HG03442 (cell line): ENCODE data around the gene IRF5.
"Not testable (repeated sequence)": the region's sequence is repeated elsewhere in the genome, so short reads cannot be mapped to it uniquely, and the experiment has no call there.

Source experiments
- ATAC-seq: cut with Tn5 transposase; IDR thresholded peaks from one replicate; pipeline ENCODE4 v1.9.1; 2021; ENCODE audit warnings: mild to moderate bottlenecking, moderate library complexity; ENCODE audit not compliant: unreplicated experiment

The IRF5 gene

DNA sequence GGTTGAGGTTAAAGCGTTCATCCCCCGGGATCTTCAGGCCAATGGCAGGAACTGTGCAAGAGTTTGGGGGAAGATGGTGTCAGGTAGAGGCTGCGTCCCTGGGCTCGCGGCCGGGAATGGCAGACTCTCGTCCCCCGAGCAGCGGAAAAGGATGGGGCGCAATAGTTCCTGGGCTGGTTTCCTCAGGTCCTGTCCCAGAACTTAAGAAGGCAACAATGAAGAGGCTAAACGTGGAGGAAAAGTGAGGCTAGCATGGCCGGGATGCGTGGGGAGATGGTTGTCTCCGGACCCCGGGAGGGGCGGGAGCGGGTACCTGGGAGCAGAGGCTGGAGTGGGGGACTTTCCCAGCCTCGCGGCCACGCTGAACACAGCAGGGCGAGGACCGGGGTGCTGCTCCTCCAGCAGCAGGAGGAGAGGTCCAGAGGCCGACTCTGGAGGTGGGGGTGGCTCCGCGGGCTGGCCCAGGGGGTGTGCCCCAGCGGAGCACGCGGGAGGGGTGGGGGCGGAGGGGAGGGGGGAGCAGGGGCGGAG is 882 bp downstream of the IRF5 start:
- ATAC-seq = no peak

DNA sequence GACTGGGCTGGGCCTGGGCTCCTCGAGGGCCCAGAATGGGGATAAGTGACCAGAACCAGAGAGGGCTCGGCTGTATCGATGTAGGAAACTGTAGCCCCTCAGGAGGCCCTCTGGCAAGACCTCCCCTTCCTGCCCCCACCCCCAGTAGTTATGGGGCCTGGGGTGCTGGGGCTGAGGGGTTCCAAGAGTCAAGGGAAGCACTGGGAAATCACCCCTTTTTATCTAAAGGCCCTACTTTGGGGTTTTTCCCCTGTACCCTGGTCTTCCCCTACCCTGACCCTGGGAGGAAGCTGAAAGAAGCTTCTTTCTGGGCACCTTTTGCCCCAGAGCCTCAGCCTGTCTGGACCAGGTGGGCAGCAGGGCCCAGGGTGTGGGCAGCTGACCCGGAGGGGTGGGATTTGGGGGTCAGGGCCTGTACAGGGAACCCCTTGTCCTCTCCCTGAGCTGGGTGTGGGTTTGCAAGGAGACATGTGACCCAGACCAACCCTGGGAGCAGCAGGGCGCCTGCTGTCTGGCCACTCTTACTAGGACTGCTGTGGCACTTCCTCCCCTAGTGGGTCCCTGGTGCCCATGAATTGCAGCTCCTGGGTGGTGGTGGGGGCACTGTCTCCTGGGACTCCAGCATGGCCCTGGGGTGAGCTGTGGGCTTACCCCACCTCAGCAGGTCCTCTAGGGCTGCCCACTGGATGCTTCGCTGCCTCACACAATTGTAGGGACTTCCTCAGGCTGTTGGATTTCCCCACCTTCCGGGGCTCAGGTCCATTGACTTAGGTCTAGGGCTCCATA is 1.5 kb downstream of the IRF5 start:
- ATAC-seq = no peak

DNA sequence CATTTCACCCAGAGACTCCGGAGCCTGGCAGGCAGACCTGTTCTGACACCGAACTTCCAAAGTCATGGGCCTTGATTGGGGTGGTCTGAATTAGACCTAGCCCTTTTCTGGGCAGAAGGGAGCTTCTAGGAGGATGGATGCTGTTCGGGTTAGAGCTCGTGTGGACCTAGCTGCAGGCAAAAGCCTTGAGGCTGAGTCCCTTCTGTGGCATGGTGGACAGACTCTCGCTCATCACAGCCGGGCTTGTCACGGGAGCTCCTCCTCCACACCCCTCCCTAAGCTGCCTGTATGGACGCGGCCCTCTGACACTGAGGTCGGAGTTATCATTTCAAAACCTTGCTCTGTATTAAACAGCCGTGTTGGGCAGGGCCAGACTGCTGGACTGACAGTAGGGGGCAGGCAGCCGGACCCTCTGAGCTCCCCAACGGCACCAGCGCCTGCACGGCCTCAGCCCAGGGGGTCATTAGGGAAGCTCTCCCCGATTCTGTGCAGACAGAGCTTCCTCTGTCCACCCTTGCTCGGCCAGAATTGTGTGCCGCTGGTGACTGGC is 2.2 kb downstream of the IRF5 start:
- no peak for ATAC-seq

DNA sequence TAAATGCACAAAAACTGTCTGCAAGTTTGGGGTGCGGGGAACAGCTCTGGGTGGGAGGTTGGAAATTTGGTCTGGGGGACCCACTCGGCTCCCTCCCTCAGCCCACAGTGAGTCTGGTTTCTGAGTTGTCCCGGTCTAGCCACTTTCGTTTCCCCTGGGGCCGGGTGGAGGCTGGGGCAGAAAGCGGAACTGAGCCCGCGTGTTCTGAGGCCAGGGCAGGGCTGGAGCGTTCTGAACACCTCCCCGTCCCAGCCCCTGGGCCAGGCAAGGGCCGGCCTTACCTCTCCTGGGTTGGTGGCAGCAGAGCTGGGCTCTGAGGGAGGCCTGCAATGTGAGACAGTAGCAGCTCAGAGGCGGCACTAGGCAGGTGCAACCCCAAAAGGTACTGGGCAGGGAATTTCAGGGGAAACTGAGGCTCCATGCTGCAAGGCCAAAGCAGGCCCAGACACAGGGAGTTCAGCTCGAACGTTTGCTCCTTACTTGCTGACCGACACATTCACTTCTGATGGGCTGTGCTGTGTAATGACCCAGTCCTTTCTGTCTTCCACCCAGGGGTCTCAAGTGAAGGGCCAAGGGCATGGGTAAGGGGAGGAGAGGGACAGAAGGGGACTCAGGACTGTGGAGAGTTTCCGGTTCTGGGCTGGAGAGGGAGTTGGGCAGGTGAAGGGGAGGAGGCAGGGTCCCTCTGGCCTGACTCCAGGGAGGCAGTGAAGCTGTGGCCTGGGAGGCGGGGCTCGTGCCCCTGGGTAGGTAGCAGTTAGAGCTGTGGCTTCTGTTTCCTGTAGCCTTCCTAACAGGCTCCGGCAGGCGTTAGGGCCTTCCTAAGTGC is 3.0 kb downstream of the IRF5 start:
- peak; percentile 42 for ATAC-seq

DNA sequence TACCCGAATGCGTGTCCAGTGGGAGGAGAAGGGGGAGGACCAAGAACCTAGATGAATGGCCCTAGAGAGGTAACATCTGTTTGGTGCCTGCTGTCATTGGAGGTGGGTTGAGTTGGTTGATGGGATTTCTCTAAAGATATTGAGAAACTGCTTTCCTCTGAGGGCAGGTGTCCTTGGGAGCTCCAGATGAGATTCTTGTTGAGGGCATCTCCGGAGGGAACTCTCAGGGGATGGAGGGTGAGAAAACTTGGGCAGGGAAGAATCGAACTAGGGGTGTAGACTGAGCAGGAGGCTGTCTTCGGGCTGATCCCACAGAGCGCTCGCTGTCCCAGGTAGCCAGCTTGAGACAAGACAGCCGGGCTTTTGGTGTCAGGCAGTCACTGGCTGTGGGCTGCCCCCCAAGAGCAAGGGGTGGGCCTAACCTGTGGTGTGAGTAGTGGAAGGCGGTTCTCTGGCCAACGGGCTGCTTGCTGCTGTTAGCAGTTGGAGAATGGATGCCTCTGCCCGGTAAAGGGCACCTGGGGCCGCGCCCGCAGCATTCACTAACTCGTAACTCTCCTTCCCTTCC is 3.7 kb downstream of the IRF5 start:
- ATAC-seq = no peak

DNA sequence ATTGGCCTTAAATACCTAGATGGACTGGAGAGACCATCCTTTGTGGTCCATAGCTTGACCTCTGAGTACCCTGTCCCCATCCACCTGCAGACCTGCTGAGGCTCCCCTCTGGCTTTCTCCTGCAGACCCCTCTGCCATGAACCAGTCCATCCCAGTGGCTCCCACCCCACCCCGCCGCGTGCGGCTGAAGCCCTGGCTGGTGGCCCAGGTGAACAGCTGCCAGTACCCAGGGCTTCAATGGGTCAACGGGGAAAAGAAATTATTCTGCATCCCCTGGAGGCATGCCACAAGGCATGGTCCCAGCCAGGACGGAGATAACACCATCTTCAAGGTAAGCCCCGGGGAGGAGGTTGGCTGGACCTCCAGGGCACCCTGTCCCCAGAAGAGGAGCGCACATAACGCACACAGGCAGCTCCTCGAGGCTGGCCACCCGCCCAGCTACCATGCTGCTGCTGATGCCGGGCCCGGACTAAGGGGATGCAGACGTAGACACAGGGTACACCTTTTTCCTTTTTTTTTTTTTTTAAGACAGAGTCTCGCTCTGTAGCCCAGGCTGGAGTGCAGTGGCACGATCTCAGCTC is 4.3 kb downstream of the IRF5 start:
- no peak for ATAC-seq

DNA sequence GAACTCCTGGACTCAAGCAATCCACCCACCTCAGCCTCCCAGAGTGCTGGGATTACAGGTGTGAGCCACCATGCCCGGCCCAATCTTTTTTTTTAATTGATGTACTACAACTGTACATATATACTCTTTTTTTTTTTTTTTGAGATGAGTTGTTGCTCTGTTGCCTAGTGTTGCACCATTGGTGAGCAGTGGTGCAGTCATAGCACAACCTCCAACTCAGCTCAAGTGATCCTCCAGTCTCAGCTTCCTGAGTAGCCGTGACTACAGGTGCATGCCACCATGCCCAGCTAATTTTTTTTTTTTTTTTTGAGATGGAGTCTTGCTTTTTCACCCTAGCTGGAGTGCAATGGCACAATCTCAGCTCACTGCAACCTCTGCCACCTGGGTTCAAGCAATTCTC is 5.5 kb downstream of the IRF5 start:
- not testable (repeated sequence) for ATAC-seq

DNA sequence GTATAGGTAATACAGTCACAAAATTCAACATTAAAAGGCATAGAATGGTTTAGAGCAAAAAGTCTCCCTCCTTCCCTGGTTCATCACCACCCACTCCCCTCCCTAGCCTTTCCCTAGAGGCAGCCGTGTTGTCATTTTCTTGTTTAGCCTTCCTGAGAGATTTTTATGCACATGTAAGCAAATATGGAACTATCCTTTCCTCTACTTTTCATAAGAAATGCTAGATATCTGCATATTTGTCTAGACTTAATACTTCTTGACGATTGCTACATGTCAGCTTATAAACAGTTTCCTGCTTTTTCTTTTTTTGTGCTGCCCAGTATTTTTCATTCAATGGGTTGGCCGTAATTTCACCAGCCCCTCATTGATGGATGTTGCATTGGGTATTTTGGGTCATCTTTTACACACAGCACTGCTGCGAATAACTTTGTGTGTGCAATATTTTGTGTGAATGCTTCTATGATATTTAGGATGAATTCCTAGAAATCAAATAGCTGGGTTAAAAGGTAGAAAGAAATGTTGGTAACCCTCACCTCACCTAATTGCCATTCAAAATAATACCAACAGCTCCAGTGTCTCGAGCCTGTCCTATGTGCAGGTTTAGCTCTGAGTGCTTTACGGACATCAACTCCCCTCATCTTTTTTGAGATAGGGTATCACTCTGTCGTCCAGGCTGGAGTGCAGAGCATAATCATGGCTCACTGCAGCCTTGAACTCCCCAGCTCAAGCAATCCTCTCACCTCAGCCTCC is 6.9 kb downstream of the IRF5 start:
- ATAC-seq = no peak

DNA sequence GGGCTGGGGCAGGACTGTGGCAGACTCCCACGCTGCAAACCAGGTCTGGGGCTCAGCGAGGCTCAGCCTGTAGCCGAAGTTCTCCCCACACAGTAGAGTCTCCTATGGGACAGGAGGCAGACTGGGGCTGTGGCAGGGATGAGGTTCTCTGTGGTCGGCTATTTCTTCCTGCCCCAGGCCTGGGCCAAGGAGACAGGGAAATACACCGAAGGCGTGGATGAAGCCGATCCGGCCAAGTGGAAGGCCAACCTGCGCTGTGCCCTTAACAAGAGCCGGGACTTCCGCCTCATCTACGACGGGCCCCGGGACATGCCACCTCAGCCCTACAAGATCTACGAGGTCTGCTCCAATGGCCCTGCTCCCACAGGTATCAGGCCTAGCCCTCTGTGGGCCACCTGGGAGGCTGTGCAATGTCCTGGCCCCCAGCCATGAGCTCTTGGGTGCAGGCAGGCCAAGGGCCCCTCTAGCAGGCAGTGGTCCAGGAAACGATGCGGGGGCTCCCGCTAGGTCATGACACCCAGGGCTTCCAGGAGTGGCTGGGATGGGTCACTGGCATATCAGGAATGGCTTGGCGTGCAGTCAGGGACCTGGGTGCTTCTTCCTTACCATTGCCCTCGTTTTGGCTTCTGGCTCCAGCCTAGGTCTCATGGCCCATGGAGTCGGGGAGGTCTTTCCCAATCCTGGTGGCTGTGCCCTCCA is 8.1 kb downstream of the IRF5 start:
- ATAC-seq = no peak

DNA sequence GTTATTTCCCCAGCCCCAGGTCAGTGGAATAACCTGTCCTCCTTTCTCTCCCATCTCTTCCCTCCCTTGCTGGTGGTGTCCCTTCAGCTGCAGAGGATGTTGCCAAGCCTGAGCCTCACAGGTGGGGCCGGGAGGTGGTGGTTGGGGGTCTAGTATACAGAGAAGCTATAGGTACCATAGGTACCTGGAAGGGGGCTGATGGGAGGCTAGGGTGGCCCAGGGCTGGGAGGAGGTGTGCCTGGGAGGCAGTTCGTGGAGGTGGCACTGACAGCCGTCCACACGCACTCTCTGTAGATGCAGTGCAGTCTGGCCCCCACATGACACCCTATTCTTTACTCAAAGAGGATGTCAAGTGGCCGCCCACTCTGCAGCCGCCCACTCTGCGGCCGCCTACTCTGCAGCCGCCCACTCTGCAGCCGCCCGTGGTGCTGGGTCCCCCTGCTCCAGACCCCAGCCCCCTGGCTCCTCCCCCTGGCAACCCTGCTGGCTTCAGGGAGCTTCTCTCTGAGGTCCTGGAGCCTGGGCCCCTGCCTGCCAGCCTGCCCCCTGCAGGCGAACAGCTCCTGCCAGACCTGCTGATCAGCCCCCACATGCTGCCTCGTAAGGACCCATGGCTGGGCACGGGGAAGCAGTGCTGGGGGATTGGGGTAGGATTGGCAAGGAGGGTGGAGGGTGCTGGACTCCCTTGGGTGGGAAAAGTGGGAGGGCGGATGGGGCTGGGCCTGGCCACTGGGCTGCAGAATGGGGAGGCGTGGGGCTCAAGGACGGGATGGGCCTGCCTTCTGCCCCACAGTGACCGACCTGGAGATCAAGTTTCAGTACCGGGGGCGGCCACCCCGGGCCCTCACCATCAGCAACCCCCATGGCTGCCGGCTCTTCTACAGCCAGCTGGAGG is 9.5 kb downstream of the IRF5 start:
- ATAC-seq = no peak

DNA sequence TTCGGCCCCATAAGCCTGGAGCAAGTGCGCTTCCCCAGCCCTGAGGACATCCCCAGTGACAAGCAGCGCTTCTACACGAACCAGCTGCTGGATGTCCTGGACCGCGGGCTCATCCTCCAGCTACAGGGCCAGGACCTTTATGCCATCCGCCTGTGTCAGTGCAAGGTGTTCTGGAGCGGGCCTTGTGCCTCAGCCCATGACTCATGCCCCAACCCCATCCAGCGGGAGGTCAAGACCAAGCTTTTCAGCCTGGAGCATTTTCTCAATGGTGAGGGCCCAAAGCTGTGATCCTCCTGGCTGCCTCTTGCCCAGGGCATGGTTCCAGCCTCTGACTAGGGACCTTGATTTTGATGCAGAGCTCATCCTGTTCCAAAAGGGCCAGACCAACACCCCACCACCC is 10.1 kb downstream of the IRF5 start:
- ATAC-seq = no peak

DNA sequence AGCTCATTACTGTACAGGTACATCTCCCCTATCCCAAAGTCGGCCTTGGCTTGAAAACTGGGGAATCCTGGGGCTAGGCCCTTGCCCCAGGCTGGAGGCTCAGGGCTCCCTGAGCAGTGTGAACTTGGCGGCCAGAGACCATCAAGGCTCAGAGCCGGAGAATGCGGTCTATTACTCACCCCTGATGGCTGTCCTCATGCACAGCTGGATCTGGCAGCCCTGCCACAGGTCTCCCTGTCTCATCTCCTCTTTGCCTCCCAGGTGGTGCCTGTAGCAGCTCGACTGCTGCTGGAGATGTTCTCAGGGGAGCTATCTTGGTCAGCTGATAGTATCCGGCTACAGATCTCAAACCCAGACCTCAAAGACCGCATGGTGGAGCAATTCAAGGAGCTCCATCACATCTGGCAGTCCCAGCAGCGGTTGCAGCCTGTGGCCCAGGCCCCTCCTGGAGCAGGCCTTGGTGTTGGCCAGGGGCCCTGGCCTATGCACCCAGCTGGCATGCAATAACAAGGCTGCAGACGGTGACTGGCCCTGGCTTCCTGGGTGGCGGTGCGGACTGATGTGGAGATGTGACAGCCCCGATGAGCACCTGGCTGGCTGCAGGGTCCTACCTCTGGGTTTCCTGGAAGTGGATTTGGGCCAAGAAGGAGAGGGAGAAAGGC is 10.7 kb downstream of the IRF5 start:
- no peak for ATAC-seq

DNA sequence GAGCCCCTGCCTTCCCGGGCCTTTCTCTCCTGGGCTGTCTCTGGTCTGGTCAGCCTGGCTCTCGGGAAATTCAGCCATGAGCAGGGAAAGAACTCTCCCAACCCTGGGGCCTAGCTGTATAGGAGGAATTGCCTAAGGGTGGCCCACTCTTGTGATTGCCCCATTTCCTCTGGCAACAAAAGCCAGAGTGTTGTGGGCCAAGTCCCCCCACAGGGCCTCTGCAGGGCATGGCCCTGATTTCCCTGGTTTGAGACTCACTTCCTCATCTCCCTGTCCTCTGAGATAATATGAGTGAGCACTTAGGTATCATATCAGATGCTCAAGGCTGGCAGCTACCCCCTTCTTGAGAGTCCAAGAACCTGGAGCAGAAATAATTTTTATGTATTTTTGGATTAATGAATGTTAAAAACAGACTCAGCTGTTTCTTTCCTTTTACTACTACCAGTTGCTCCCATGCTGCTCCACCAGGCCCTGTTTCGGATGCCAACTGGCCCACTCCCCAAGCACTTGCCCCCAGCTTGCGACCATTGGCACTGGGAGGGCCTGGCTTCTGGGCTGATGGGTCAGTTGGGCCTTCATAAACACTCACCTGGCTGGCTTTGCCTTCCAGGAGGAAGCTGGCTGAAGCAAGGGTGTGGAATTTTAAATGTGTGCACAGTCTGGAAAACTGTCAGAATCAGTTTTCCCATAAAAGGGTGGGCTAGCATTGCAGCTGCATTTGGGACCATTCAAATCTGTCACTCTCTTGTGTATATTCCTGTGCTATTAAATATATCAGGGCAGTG is 11.4 kb downstream of the IRF5 start:
- no peak for ATAC-seq

DNA sequence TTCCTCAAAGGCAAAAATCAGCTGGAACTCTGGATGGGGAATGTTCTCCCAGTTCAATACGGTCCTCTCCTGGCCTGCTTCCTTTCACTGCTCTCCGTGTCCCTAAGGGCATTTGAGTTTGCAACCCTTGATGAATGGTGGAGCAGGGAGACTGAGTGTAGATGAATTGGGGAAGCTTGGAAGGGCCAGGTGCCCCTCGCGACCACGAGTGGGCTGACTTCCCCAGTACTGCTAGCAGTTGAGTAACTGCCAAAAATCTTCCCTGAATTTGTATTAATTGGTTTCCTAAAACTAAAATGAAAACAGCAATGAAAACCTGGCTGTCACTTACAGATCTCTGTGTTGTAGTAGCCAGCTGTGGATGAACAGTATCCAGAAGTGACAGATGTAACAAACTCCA is 13.6 kb downstream of the IRF5 start:
- no peak for ATAC-seq

DNA sequence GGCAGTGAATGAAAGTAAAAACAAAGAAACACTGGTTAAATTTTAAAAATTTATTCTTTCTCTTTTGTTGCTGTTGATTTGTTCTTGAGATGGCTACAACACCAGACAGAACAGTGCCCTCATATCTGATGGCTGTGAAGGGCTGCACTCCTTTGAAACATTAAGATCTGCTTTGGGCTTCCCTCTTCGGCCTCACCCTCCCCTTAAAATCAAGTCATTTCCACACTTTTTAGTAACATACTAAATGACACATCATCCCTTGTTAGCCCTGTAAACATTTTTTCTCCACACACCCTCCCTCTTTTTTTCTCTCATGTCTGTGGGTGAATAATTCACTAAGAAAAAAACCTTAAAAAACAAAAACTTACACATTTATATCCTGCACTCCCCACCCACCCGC is 16.4 kb downstream of the IRF5 start:
- no peak for ATAC-seq

DNA sequence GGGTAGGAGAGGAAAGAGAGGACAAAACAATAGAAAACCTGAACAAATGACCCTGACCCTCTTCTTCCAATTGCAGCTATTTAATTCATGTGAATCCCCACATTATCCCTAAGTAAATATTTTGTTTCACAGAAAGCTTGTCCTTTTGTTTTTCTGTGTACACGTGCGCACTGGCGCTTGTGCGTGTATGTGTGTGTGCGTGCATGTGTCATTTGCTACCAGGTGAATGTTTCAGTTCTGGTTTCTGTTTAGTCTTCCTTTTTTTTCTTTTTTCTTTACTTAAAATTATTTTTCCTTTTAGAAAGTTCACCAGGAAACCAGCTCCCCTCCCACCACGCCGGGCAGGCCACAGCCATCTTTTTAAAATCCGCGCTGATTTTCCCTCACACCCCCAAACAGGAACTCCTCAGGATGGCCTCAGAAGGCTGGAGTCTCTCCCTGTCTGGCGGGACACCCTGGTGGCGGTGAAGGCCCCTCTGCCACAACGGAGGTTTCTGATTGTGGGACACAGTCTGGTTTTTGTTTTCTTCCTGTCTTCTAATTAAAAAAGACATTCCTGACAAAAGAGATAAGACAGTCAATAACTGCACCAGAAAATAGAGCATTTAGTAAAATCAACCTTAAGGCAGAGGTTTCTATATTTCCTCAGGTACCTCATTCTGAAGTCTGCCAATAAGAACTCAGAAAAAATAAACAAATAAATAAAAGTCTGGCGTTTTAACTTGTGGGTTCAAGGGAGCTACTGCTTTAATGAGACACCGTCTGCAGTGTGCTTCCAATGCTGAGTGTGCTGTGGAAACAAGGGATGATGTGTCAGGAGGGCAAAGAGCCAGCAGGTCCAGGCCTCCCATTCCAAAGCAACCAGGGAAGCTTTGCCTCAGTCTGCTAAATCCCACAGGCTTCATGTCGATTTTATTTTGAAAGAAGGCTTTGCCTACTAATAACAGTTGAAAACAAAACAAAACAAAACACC is 17.4 kb downstream of the IRF5 start:
- no peak for ATAC-seq
